ENCODE data around the gene PARD3.
"Not testable (repeated sequence)": the region's sequence is repeated elsewhere in the genome, so short reads cannot be mapped to it uniquely, and the experiment has no call there.

Gene PARD3

DNA sequence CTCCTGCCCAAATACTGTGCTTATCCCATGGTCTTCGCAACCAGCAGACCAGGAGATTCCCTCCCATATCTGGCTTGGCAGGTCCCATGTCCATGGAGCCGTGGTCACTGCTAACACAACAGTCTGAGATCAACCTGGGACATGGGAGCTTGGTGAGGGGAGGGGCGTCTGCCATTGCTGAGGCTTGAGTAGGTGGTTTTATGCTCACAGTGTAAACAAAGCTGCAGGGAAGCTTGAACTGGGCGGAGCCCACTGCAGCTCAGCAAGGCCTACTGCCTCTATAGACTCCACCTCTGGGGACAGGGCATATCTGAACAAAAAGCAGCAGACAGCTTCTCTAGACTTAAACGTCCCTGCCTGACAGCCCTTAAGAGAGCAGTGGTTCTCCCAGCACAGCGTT is 747.4 kb downstream of the PARD3 start:
- H3K36me3 ChIP-seq (ENCODE audit: control insufficient read depth in 4 of 4, insufficient read depth in 4 of 4, low read length in 3 of 4); DNase-seq; CTCF ChIA-PET; POLR2A ChIA-PET; H3K4me3 ChIP-seq (ENCODE audit: control insufficient read depth in 1 of 7, extremely low read depth in 1 of 7, insufficient read depth in 4 of 7, low read depth in 2 of 7, low read length in 6 of 7); H3K27me3 ChIP-seq (replicated peaks in 2 of 5; ENCODE audit: control insufficient read depth in 4 of 5, insufficient read depth in 5 of 5, low read length in 4 of 5); H3K4me1 ChIP-seq (ENCODE audit: control extremely low read depth in 1 of 4, control insufficient read depth in 4 of 4, insufficient read depth in 4 of 4, low read length in 3 of 4); H3K27ac ChIP-seq (ENCODE audit: insufficient read depth in 1 of 2, low read depth in 1 of 2, low read length in 2 of 2, poor library complexity in 1 of 2, severe bottlenecking in 2 of 2): not testable (repeated sequence)
- H3K9me3 ChIP-seq (ENCODE audit: control extremely low read depth in 1 of 5, control insufficient read depth in 4 of 5, insufficient read depth in 2 of 5, low read depth in 1 of 5, low read length in 4 of 5) = peaks cover 0 to 22% (median 5%) of the 10 kb centered on the region in 5 experiments
- WGBS (ENCODE audit: insufficient coverage) = 95% methylated on average over 4 of the region's 6 CpGs

DNA sequence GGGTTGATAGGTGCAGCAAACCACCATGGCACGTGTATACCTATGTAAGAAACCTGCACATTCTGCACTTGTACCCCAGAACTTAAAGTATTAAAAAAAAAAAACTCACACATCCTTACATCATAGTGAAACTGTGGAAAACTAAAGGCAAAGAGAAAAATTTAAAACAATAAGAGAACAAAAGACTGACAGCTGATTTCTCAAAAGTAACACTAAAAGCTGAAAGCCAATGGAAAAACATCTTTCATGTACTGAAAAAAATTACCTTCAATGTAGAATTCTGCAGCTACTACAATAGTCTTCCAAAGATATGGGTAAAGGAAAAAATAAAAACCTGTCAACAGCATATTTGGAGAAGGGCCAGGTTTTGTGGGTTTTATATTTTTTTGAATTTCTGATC is 751.5 kb downstream of the PARD3 start:
- Histone ChIP-seq H3K27ac (ENCODE audit: insufficient read depth in 1 of 2, low read depth in 1 of 2, low read length in 2 of 2, poor library complexity in 1 of 2, severe bottlenecking in 2 of 2) (no peak overlapping the region), H3K36me3 (ENCODE audit: control insufficient read depth in 4 of 4, insufficient read depth in 4 of 4, low read length in 3 of 4) (no peaks in the 10 kb centered on the region), H3K27me3 (replicated peaks in 2 of 5; ENCODE audit: control insufficient read depth in 4 of 5, insufficient read depth in 5 of 5, low read length in 4 of 5) (no peaks in the 10 kb centered on the region), H3K4me1 (ENCODE audit: control extremely low read depth in 1 of 4, control insufficient read depth in 4 of 4, insufficient read depth in 4 of 4, low read length in 3 of 4) (no peaks in the 10 kb centered on the region), H3K4me3 (ENCODE audit: control insufficient read depth in 1 of 7, extremely low read depth in 1 of 7, insufficient read depth in 4 of 7, low read depth in 2 of 7, low read length in 6 of 7) (no peak overlapping the region), H3K9me3 (ENCODE audit: control extremely low read depth in 1 of 5, control insufficient read depth in 4 of 5, insufficient read depth in 2 of 5, low read depth in 1 of 5, low read length in 4 of 5) (peaks cover 0 to 31% (median 8%) of the 10 kb centered on the region in 5 experiments)
- WGBS (ENCODE audit: insufficient coverage) = no CpG with 5 or more reads among the region's 1 CpG
- POLR2A ChIA-PET = no interaction called here
- CTCF ChIA-PET = interaction anchor here (1.6 kb wide), 1 partner anchor 13 kb away, joined by 3 read pairs; no protein-coding TSS in a partner anchor
- DNase-seq = no peak

DNA sequence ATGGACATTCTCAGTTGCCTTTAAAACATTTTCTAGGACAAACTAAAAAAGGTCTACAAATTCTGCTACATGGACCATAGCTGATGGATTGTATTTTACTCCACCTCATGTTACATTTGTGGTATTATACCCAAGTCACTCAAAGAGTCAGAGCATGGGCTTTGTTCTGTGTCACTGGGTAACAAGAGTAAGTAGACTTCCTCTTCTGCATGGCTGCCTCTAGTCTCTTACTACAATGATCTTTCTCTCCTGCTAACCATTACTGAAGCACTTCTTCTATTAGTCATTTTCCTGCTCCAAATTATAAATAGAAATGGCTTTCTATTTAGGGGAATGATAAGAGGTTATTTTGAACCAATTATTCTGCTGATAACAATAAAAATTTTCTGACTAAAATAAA is 753.3 kb downstream of the PARD3 start:
- ChIA-PET CTCF (no interaction called here), POLR2A (no interaction called here)
- Histone ChIP-seq H3K4me3 (ENCODE audit: control insufficient read depth in 1 of 7, extremely low read depth in 1 of 7, insufficient read depth in 4 of 7, low read depth in 2 of 7, low read length in 6 of 7) (no peak overlapping the region), H3K4me1 (ENCODE audit: control extremely low read depth in 1 of 4, control insufficient read depth in 4 of 4, insufficient read depth in 4 of 4, low read length in 3 of 4) (no peaks in the 10 kb centered on the region), H3K36me3 (ENCODE audit: control insufficient read depth in 4 of 4, insufficient read depth in 4 of 4, low read length in 3 of 4) (no peaks in the 10 kb centered on the region), H3K27me3 (replicated peaks in 2 of 5; ENCODE audit: control insufficient read depth in 4 of 5, insufficient read depth in 5 of 5, low read length in 4 of 5) (no peaks in the 10 kb centered on the region), H3K9me3 (ENCODE audit: control extremely low read depth in 1 of 5, control insufficient read depth in 4 of 5, insufficient read depth in 2 of 5, low read depth in 1 of 5, low read length in 4 of 5) (peaks cover 0 to 31% (median 8%) of the 10 kb centered on the region in 5 experiments), H3K27ac (ENCODE audit: insufficient read depth in 1 of 2, low read depth in 1 of 2, low read length in 2 of 2, poor library complexity in 1 of 2, severe bottlenecking in 2 of 2) (no peak overlapping the region)
- no peak for DNase-seq
